HG03139 (cell line): Measurements from ENCODE around the gene ELAVL1.
"Not testable (repeated sequence)": the region's sequence is repeated elsewhere in the genome, so short reads cannot be mapped to it uniquely, and the experiment has no call there.

Experiments used
- ATAC-seq: cut with Tn5 transposase; IDR thresholded peaks from one replicate; pipeline ENCODE4 v1.9.1; 2021; ENCODE audit not compliant: unreplicated experiment

The ELAVL1 gene

DNA sequence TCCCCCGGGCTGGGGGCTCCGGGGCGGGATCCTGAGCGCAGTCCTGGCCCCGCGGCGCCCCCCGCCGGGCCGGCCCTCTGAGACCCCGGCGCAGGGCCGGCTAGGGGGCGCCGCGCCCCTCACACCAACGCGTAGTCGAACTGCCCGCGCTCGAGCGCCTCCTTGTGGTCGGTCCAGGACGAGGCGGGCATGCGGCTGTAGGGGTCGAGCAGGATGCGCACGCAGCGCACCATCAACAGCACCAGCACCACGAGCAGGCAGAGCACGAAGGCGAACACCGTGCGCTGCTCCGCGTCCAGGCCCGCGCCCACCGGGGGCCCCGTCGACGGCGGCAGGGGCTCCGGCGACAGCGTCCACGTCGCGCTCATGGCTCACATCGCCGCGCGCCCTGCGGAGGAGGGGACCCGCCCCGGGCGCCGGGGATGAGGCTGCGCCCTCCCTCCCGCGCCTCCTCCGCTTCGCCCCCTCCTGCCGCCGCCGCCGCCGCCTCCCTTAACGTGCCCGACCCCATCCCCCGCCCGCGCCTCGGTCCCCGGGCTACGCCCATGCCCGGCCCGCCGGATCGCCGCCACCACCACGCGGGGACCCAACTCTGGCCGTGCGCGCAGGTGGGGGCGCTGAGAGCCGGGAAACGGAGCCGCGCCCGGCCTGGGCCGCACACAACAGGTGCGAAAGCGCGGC lies 80.1 kb downstream of the ELAVL1 start:
- ATAC-seq: no peak

- no peak for ATAC-seq
Measured at GRCh38 chr19:7924651-7925170, 80.7 kb downstream of the ELAVL1 start.

- no peak for ATAC-seq
Measured at GRCh38 chr19:7924241-7924640, 81.2 kb downstream of the ELAVL1 start.

- ATAC-seq: no peak
Measured at GRCh38 chr19:7923295-7924191, 81.9 kb downstream of the ELAVL1 start.

DNA sequence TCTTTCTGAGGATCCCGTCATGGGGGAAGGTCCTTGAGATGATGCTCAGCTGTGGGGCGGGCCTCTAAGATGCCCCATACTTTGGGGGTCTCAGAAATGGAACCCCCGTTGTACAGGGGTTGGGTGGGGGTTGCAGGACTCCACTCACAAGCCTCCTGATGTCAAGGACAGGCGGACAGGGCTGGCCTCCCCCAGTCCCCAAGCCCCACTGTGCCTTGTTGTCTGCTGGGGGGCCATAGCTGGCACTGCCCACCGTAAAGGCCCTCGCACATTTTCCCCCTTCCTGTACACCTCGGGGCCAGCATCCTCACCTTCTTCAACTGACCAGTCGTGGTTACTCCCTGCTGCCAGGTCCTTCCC lies 82.6 kb downstream of the ELAVL1 start:
- no peak for ATAC-seq

GRCh38 chr19:7921967-7922835 lies 83.2 kb downstream of the ELAVL1 start:
- no peak for ATAC-seq

DNA sequence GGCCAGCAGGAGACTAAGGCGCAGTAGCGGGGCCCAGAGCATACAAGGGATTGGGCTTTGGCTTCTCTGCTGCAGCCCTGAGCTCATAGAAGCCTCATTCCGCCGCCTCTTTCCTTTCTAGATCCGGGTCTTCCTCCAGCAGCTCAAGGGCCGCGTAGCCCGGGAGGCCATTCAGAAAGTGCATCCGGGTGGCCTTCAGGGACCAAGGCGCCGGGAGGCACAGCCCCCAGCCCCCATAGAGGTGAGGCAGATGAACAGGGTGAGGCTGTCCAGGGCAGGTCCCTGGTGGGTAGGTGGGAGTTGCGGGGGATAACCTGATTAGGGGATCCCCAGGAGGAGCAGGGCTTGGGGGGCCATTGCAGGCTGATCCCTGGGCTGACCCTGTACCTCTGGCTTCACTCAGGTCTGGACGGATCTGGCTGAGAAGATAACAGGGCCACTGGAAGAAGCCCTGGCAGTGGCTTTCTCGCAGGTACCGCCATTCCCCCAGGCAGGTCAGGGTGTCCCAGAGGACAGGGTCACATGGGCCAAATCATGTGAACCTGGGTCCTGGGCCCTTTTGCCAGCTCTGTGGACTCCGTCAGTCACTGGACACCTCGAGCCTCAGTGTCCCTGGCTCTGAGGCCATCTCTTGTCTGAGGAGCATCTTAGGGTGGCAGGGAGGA lies 84.0 kb downstream of the ELAVL1 start:
- no peak for ATAC-seq

- ATAC-seq: peak; percentile 32
Measured at GRCh38 chr19:7920519-7921301, 84.7 kb downstream of the ELAVL1 start.

GRCh38 chr19:7919610-7920518 lies 85.6 kb downstream of the ELAVL1 start, which contains the start of gene SNAPC2:
SNAPC2 (plus strand) TSS chr19:7920338; CDS start chr19:7920367, 29 bp downstream.
- peak; percentile 39 for ATAC-seq

DNA sequence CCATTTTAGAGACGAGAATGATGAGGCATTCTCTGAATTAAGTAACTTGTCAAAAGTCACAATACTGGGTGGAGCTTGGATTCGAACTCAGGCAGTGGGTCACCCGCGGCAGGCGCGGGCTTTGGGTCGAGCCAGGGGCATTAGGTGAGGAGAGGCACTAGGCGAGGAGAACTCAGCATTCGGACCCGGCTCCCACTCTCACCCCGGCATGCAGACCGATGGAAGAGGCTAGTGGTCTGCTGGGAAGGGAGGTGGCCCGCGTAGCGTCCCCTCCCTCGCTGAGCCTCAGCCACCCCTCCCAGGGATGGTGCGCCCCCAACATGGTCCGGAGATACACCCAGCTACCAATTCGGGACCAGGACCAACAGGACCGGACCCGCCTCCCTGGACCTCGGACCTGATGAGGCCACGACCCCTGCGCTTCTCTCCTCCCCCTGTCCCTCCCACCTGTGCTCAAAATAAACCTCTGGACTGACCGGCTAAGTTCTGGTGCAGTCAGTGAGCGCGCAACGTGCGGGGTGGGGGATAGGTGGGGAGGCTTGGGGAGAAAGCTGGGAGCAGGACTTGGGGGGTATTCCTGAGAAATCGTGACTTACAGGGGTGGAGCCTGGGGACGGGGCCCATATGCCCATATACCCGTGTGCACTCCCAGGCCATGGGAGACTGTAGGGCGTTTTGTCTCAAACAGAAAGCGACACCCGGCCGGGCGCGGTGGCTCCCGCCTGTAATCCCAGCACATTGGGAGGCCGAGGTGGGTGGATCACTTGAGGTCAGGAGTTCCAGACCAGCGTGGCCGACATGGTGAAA lies 86.6 kb downstream of the ELAVL1 start:
- no peak for ATAC-seq

GRCh38 chr19:7918062-7918614 lies 87.3 kb downstream of the ELAVL1 start:
- not testable (repeated sequence) for ATAC-seq

GRCh38 chr19:7917267-7918061 lies 88.0 kb downstream of the ELAVL1 start:
- no peak for ATAC-seq

GRCh38 chr19:7916955-7917266 lies 88.5 kb downstream of the ELAVL1 start:
- no peak for ATAC-seq

DNA sequence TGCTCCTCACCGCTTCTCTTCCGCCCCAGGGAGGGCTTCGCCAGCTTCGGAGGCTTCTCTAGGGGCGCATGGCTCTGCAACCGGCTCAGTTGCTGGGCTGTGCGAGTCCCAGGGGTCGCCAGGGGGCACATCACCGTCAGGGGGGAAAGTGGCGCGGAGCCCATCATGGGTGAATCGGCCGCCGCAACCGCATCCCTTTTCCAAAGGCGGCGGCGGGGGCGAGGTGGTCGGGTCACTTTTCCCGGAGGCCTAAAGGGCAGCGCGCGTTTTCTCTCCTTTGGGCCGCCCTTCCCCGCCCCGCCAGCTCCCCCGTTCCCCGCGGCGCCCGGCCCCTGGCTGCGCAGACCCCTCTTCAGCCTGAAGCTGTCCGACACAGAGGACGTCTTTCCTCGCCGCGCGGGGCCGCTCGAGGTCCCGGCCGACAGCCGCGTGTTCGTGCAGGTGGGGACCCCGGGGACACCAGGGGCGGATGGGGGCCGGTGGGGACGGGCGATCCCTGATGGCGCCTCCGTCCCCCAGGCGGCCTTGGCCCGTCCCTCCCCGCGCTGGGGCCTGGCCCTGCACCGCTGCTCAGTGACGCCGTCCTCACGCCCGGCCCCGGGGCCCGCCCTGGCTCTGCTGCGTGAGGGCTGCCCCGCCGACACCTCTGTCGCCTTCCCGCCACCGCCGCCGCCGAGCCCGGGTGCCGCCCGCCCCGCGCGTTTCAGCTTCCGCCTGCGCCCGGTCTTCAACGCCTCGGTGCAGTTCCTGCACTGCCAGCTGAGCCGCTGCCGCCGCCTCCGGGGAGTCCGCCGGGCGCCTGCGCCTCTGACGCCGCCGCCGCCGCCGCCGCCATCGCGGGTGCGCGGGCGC lies 89.1 kb downstream of the ELAVL1 start:
- no peak for ATAC-seq

GRCh38 chr19:7915250-7916102 lies 90.0 kb downstream of the ELAVL1 start:
- no peak for ATAC-seq
